GM21737 (cell line): ENCODE results near the gene VAT1L.

ENCODE experiments used
- ATAC-seq: cut with Tn5 transposase; IDR thresholded peaks from one replicate; pipeline ENCODE4 v1.9.1; 2021; ENCODE audit warnings: mild to moderate bottlenecking, moderate library complexity; ENCODE audit not compliant: unreplicated experiment

VAT1L gene

GRCh38 chr16:77788181-77789084 is at the start of gene VAT1L:
Gene VAT1L (plus strand): TSS chr16:77788564. CDS start chr16:77788683, 119 bp downstream.
- no peak for ATAC-seq

- no peak for ATAC-seq
Measured at GRCh38 chr16:77738706-77739558, 49.4 kb upstream of the VAT1L start.

GRCh38 chr16:77739559-77739892 is 48.8 kb upstream of the VAT1L start:
- ATAC-seq: no peak

GRCh38 chr16:77744141-77744540 is 44.2 kb upstream of the VAT1L start:
- no peak for ATAC-seq

- ATAC-seq: no peak
Measured at GRCh38 chr16:77745972-77746371, 42.4 kb upstream of the VAT1L start.

GRCh38 chr16:77748421-77749005 is 39.9 kb upstream of the VAT1L start:
- no peak for ATAC-seq

GRCh38 chr16:77749415-77749814 is 38.9 kb upstream of the VAT1L start:
- ATAC-seq: no peak

GRCh38 chr16:77758046-77758445 is 30.3 kb upstream of the VAT1L start:
- no peak for ATAC-seq

- ATAC-seq: no peak
Measured at GRCh38 chr16:77758508-77758907, 29.9 kb upstream of the VAT1L start.

- ATAC-seq: no peak
Measured at GRCh38 chr16:77759201-77759600, 29.2 kb upstream of the VAT1L start.

GRCh38 chr16:77759821-77760220 is 28.5 kb upstream of the VAT1L start:
- ATAC-seq: no peak

GRCh38 chr16:77760800-77761199 is 27.6 kb upstream of the VAT1L start:
- no peak for ATAC-seq

- no peak for ATAC-seq
Measured at GRCh38 chr16:77761204-77761603, 27.2 kb upstream of the VAT1L start.

- no peak for ATAC-seq
Measured at GRCh38 chr16:77762262-77762661, 26.1 kb upstream of the VAT1L start.

GRCh38 chr16:77763994-77764393 is 24.4 kb upstream of the VAT1L start:
- no peak for ATAC-seq

GRCh38 chr16:77767211-77767610 is 21.2 kb upstream of the VAT1L start:
- ATAC-seq: no peak

- ATAC-seq: no peak
Measured at GRCh38 chr16:77767826-77768225, 20.5 kb upstream of the VAT1L start.

GRCh38 chr16:77775911-77776909 is 12.2 kb upstream of the VAT1L start:
- no peak for ATAC-seq

GRCh38 chr16:77777745-77778144 is 10.6 kb upstream of the VAT1L start:
- no peak for ATAC-seq

- no peak for ATAC-seq
Measured at GRCh38 chr16:77780378-77780837, 8.0 kb upstream of the VAT1L start.
